Sigmoid colon (tissue), 3 donors: ENCODE results near the gene MIOX.

Experiments used
- CTCF ChIP-seq, 4 experiments: fragments of 450-650 bp in 3 of 4; fragments of 200-600 bp in 1 of 4; IDR thresholded peaks; one replicate each; pipeline ENCODE4 v1.5.1; 2016 to 2019; ENCODE audit warnings: antibody characterized with exemption in 4 of 4, mild to moderate bottlenecking in 3 of 4, moderate library complexity in 2 of 4
- POLR2A ChIP-seq, 2 donors: fragments of 450-650 bp; IDR thresholded peaks; one replicate each; pipeline ENCODE4 v1.6.1; 2016; ENCODE audit warnings: antibody characterized with exemption in 2 of 2, mild to moderate bottlenecking in 2 of 2, moderate library complexity in 2 of 2

- no peak for TF ChIP-seq CTCF (IDR thresholded peaks at IDR 0.05)
- TF ChIP-seq POLR2A (IDR thresholded peaks at IDR 0.05) = no peak
Observed at GRCh38 chr22:50483977-50484853, 2.4 kb upstream of the MIOX start.
